DMS 273 (cell line): ENCODE data around the gene DOCK2.

Experiments
- DNase-seq: peaks from one replicate; lab custom pipeline; 2025; ENCODE audit not compliant: unreplicated experiment; lab: John Stamatoyannopoulos, UW

DOCK2 gene

GRCh38 chr5:169688106-169688505, 51.0 kb downstream of the DOCK2 start:
- no peak for DNase-seq

- DNase-seq: no peak
These were observed 54.4 kb downstream of the DOCK2 start for GRCh38 chr5:169691471-169691870.

DNA sequence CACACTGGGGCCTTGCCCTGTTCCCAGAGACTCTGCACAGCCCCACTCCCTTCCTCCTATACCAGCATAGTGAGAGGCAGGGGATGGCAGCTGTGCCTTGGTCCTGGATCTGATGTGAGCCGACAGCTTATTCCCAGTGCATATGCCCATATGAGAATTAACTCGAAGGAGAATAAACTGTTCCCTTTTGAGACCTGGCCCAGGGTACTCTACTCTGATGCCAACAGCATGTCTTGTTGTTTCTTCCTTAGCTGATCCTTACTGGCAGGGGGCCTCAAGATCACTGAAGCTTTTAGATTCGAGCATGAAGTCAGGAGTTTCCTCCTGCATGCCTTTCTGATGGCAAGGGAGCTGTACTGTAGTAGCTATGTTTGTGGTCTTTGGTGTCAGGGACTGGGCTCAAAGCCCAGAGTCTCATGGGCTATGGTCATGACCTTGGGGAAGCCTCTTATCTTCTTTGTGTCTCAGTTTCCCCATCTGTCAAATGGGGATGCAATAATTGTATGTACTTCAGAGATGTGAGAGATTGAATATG, 57.1 kb downstream of the DOCK2 start:
- DNase-seq: peak; percentile 9

DNA sequence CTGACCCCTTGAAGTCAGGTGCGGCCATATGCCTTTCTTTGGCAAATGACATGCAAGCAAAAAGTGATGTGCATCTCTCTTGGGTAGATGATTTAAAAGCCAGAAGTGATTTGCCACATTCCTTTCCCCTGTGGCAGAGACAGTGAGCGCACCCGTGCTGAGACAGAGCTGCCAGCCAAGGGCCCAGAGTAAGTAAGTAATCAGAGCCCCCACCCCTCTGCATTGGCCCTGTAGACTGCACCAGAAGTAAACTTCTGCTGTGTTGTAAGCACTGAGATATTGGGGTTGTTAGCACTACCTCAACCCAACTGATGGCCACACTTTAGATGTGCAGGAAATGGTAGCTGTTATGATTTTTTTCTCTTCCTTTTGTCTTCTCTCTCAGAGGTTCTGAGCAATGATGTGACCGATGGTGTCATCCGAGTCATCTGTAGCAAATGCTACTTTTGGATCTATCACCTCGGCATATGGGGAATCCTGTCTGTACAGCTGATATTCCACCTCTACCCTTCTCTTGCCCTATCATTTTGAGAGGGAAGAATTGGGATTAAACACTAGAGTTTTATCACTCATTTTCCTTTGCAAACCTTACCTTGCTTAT, 58.0 kb downstream of the DOCK2 start:
- no peak for DNase-seq

- DNase-seq: peak; percentile 12
These were observed 58.9 kb downstream of the DOCK2 start for GRCh38 chr5:169695919-169696490.

- peak; percentile 20 for DNase-seq
These were observed 59.8 kb downstream of the DOCK2 start for GRCh38 chr5:169696621-169697510.

DNA sequence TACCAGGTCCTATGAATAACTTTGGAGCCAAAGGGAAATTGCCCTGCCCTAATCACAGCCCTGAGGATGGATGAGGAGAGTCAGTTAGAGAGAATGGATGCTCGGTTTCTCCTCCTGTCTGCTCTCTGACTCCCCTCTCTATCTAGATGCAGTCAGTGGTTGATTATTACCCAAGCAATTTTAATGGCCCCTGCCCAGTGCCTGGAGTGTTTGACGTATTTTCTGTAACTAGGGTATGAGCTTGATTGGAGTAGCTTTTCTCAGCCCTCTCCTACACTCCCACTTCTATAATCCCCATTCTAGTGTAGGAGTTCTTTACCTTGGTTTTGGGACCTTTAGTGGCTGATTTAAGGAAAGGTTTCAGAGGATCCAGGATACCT, 60.4 kb downstream of the DOCK2 start:
- DNase-seq: no peak

DNA sequence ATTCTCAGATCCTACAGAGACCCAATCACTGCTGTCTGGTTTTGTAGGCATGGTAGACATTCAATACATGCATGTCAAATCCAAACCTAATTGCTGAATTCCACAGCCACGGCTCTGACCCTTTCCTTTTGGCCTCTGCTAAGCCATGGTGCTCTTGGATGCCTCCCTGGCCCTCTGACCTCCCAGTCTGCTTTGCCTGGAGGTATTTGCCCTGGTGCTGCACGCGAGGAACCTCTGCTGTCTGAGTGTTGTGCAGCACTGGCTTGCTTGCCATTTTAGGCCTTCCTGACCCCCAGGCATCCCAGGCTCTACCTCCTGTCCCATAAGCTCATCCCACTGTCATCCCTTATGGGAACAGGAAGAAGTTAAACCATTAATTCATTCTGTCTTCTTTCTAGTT, 60.9 kb downstream of the DOCK2 start:
- no peak for DNase-seq

GRCh38 chr5:169700611-169701010, 63.5 kb downstream of the DOCK2 start:
- no peak for DNase-seq

GRCh38 chr5:169701910-169702451, 64.9 kb downstream of the DOCK2 start:
- DNase-seq: peak; percentile 65

GRCh38 chr5:169702693-169703481, 65.8 kb downstream of the DOCK2 start:
- DNase-seq: no peak

- no peak for DNase-seq
These were observed 66.7 kb downstream of the DOCK2 start for GRCh38 chr5:169703813-169704212.

- DNase-seq: no peak
These were observed 68.2 kb downstream of the DOCK2 start for GRCh38 chr5:169705322-169705721.

GRCh38 chr5:169706071-169706470, 69.0 kb downstream of the DOCK2 start:
- no peak for DNase-seq

GRCh38 chr5:169706758-169707450, 69.8 kb downstream of the DOCK2 start:
- DNase-seq: no peak

DNA sequence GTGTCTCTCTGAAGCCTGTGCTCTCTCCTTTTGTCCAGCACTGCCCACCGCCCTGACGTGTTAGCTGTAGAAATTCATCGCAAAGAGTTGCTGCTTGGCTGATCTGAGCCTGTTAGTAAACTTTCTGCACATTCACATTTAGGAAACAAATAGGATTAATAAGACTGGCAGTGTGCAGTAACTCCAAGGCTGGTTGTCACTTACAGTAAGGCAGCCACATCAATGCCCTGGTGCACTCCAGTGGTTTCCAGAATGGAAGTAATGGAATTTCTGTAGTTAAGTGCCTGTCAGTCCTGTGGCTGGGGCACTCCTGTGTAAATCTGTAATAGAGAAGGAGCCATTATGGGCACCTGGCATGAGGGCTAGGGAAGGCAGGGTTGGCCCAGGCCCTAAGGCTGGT, 70.6 kb downstream of the DOCK2 start:
- DNase-seq: no peak

GRCh38 chr5:169710675-169711074, 73.6 kb downstream of the DOCK2 start:
- no peak for DNase-seq

DNA sequence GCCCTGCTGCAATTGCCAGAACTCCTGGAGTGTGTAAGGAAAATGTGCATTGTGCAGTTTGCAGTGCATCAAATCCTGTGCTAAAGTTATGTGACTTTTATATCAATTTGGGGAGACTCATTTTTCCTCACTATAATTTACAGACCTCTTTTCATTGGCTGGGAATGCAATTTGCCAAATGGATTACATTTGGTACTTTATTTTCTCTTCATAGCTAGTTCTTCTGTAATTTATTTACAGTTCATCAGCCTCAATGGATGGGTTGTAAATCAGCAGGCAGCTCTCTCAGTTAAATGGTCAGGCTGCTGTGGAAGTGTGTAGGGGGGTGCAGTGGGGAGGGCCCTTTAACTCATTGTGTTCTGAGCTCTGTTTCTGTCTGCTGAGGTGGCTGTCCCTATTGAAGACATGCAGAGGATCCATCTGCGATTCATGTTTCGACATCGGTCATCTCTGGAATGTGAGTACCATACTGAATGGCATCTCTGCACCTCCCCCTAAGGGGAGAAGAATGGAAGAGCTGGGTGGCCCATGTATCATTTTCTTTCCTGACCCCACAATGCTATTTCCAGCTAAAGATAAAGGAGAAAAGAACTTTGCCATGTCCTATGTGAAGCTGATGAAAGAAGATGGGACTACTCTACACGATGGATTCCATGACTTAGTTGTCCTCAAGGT, 74.6 kb downstream of the DOCK2 start:
- DNase-seq: no peak

DNA sequence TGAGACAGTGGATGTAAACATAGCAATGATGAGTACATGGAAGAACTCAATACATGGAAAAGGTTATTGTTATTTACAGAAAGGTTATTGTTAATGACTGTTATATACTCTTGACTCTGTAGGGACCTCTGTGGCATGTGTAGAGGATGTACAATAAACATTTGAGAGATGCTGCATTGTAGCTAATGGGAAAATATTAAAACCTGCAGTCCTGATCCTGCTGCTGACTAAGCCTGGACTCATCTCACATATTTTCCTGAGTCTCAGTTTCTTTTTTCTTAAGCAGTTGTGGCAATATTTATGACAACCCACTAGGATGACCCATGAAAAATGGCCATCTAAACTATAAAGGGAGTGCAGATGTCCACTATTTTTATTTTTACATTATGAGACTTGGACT, 75.4 kb downstream of the DOCK2 start:
- no peak for DNase-seq

- DNase-seq: no peak
These were observed 79.2 kb downstream of the DOCK2 start for GRCh38 chr5:169716287-169716686.
